Panc1 (cell line): ENCODE data around the gene ZNF775. TPM values are rescaled to one million over a fixed set of nuclear protein-coding genes. Genes with fewer than 3 reads are reported as not detected.

ENCODE experiments used
- ATAC-seq: fragments of 200-7000 bp; cut with Tn5 transposase; 2 replicates; pipeline ENCODE4 v1.9.1; 2020; ENCODE audit warnings: mild to moderate bottlenecking, moderate library complexity
- BruUV-seq: library from RNA; stranded (reverse); fragments of 400-500 nt; replicated peaks from 2 replicates; lab custom pipeline; 2021; lab: Mats Ljungman, UMichigan
- CTCF ChIA-PET: fragments of 300-600 bp; sonication (Branson Sonifier 250); formaldehyde crosslinking; loops from one replicate; lab custom pipeline; 2022; ENCODE audit warnings: antibody characterized with exemption; lab: Charles Lee
- POLR2A ChIA-PET: fragments of 300-600 bp; sonication (Branson Sonifier 250); formaldehyde crosslinking; loops from one replicate; lab custom pipeline; 2022; ENCODE audit warnings: antibody characterized with exemption; lab: Charles Lee
- DNase-seq: peaks from one replicate; pipeline ENCODE4 v3.0.0-alpha.2; 2010; ENCODE audit warnings: low read depth, low spot score
- H3K27ac ChIP-seq: 2 replicates; pipeline ENCODE4 v1.5.1; 2011; ENCODE audit warnings: mild to moderate bottlenecking, low read length, inconsistent platforms
- H3K27me3 ChIP-seq: fragments of 200-500 bp; sonication (Bioruptor generic); 2 replicates; pipeline ENCODE4 v1.6.0; 2014; ENCODE audit warnings: low read length, inconsistent platforms; ENCODE audit not compliant: control insufficient read depth, insufficient read depth
- H3K36me3 ChIP-seq: fragments of 200-500 bp; sonication (Bioruptor generic); 2 replicates; pipeline ENCODE4 v1.5.1; 2014; ENCODE audit warnings: inconsistent platforms, mild to moderate bottlenecking, low read length, moderate library complexity; ENCODE audit not compliant: control insufficient read depth, insufficient read depth
- H3K4me1 ChIP-seq: 2 replicates; pipeline ENCODE4 v1.5.1; 2011; ENCODE audit warnings: inconsistent platforms, mild to moderate bottlenecking, low read length, moderate library complexity; ENCODE audit not compliant: control insufficient read depth, insufficient read depth
- H3K4me3 ChIP-seq, 2 experiments: 2 replicates each; pipeline ENCODE4 v1.5.1; 2011 to 2012; ENCODE audit warnings: low read depth in 2 of 2, low read length in 2 of 2, mild to moderate bottlenecking in 2 of 2, inconsistent platforms in 1 of 2, moderate library complexity in 1 of 2
- H3K9me3 ChIP-seq: fragments of 200-500 bp; sonication (Bioruptor generic); 2 replicates; pipeline ENCODE4 v1.5.1; 2014; ENCODE audit warnings: low read depth, mild to moderate bottlenecking, inconsistent platforms, low read length, moderate library complexity; ENCODE audit not compliant: control insufficient read depth, insufficient read depth
- CTCF ChIP-seq: fragments of 450-650 bp; IDR thresholded peaks from 2 replicates; pipeline ENCODE4 v1.5.1; 2017; ENCODE audit warnings: mild to moderate bottlenecking
- POLR2AphosphoS5 ChIP-seq: IDR thresholded peaks from 2 replicates; pipeline ENCODE4 v1.6.1; 2012; ENCODE audit warnings: mild to moderate bottlenecking, low read depth, low read length, moderate library complexity
- REST ChIP-seq, 2 experiments: IDR thresholded peaks; 2 replicates each; pipeline ENCODE4 v1.6.1; 2011 to 2012; ENCODE audit warnings: low read depth in 2 of 2, control low read depth in 1 of 2, low read length in 1 of 2, mild to moderate bottlenecking in 1 of 2, moderate library complexity in 1 of 2; ENCODE audit not compliant: insufficient read depth in 1 of 2
- SIN3A ChIP-seq: IDR thresholded peaks from 2 replicates; pipeline ENCODE4 v1.6.1; 2012; ENCODE audit warnings: low read depth, mild to moderate bottlenecking, low read length, moderate library complexity, borderline replicate concordance; ENCODE audit not compliant: insufficient read depth
- TCF7L2 ChIP-seq: IDR thresholded peaks from 2 replicates; pipeline ENCODE4 v1.6.1; 2011; ENCODE audit warnings: mild to moderate bottlenecking, low read depth, low read length, inconsistent platforms
- in situ Hi-C: cut with HindIII; loops from 2 replicates; pipeline ENCODE4 v1.10.0; 2016; ENCODE audit warnings: low sequenced_read_pairs, low pct_unique_long_range_greater_than_20kb
- intact Hi-C: fragments of 100-400 bp; cut with micrococcal nuclease; formaldehyde crosslinking; loops from one replicate; pipeline ENCODE4 v1.10.0; 2022; ENCODE audit not compliant: unreplicated experiment
- total RNA-seq: library from RNA; stranded (reverse); gene quantifications from one replicate; pipeline ENCODE4 v1.2.1, GENCODE V29; 2021; ENCODE audit not compliant: unreplicated experiment

The ZNF775 gene
- total RNA-seq, 1 experiment from 2014 or later: 14.7 TPM

- Histone ChIP-seq H3K27me3 (no peaks in the 10 kb centered on the region), H3K4me1 (0 out of 2 replicates have a peak, but pooled peaks cover 3% of the 10 kb centered on the region), H3K9me3 (no peaks in the 10 kb centered on the region), H3K36me3 (no peaks in the 10 kb centered on the region), H3K4me3 (no peak overlapping the region), H3K27ac (no peak overlapping the region)
- in situ Hi-C loops (no loop called here), intact Hi-C loops (loop anchor here (10.0 kb wide), 1 partner anchor 144 kb away; no protein-coding TSS in a partner anchor)
- DNase-seq: no peak
- POLR2A ChIA-PET: no interaction called here
- peak; percentile 95 for ATAC-seq
- no TSS peak for BruUV-seq
- CTCF ChIA-PET: no interaction called here
- TF ChIP-seq SIN3A: no peak
- TF ChIP-seq TCF7L2: no peak
- TF ChIP-seq POLR2AphosphoS5: no peak
These were observed 49.7 kb downstream of the ZNF775 start for GRCh38 chr7:150428671-150429451.

- H3K27ac ChIP-seq: no peak overlapping the region
- no peak for ATAC-seq
- in situ Hi-C loops (no loop called here), intact Hi-C loops (loop anchor here (10.0 kb wide), 1 partner anchor 145 kb away; no protein-coding TSS in a partner anchor)
- CTCF ChIA-PET: interaction anchor here (0.6 kb wide), 1 partner anchor 502 kb away, joined by 3 read pairs; no protein-coding TSS in a partner anchor
- H3K4me1 ChIP-seq: 0 out of 2 replicates have a peak, but pooled peaks cover 3% of the 10 kb centered on the region
- BruUV-seq: no TSS peak
- no peak for DNase-seq
- H3K9me3 ChIP-seq: no peaks in the 10 kb centered on the region
- no peak overlapping the region for H3K4me3 ChIP-seq
- no peaks in the 10 kb centered on the region for H3K36me3 ChIP-seq
- TF ChIP-seq POLR2AphosphoS5 (no peak), CTCF (no peak), REST (IDR thresholded peaks at IDR 0.05; ENCODE audit: insufficient read depth in 1 of 2, low read depth in 2 of 2, low read length in 1 of 2) (no peak), TCF7L2 (no peak), SIN3A (no peak)
- no peaks in the 10 kb centered on the region for H3K27me3 ChIP-seq
- POLR2A ChIA-PET: no interaction called here
These were observed 50.6 kb downstream of the ZNF775 start for GRCh38 chr7:150429699-150430098.
